ENCODE measurements around the gene SPATA13. TPM values are rescaled to one million over a fixed set of nuclear protein-coding genes. Genes with fewer than 3 reads are reported as not detected.

Gene SPATA13
- 13.4 and 19.4 TPM in 2 replicates for total RNA-seq

GRCh38 chr13:24160458-24161009 lies at the start of gene SPATA13:
SPATA13 (plus strand) TSS chr13:24160720; CDS start chr13:24222930, 62,210 bp downstream.

DNA sequence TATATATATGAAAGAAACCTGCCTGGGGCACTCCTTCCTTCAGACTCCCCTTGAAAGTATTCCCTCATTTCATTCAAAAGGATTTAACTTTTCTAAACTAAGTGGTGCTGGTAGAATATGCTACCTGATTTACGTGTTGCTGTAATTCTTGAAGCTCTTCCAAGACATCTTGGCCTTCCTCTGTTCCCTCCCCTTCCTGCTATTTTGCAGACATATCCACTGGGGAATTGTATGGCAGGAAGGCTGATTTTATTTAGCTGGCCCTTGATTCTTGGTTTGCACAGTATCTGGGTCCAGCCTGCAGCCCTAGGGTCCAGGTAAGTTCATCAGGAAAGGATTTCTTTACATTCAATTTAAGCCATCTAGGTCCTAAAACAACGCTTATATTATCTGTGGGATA lies 148.8 kb downstream of the SPATA13 start, which contains the start of gene C1QTNF9:
Gene C1QTNF9, plus strand, starts transcription at position 281 of the 400 bp plus-strand sequence. CDS start 6,424 bp downstream, outside the sequence.

Other genes starting within 250 kb of the SPATA13 start
- gene C1QTNF9, start 148.9 kb downstream of the SPATA13 start, total RNA-seq = not detected in 2 replicates

Data from smooth muscle cell of trachea (primary cell).